NCI-H146 (cell line): ENCODE measurements around the gene POLR2J2.
"Not testable (repeated sequence)": the region's sequence is repeated elsewhere in the genome, so short reads cannot be mapped to it uniquely, and the experiment has no call there.

ENCODE experiments used
- DNase-seq: peaks from one replicate; lab custom pipeline; 2025; lab: John Stamatoyannopoulos, UW

The POLR2J2 gene

DNA sequence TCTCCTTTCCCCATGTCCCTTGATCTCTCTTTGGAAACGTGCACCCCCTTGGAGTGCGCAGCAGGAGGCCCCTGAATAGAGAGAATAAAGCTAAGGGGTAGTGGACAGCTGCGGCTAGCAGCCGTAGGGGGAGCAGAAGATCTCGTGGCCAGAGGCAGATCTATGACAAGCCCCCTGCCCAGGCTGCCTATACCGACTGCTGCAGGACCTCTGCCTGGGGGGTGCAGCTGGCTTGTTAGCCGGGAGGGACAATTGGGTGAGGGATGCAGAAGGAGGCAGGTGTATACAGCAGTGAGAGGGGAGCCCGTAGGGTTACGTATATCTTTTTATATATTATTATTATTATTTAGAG lies 469 bp upstream of the POLR2J2 start:
- not testable (repeated sequence) for DNase-seq

DNA sequence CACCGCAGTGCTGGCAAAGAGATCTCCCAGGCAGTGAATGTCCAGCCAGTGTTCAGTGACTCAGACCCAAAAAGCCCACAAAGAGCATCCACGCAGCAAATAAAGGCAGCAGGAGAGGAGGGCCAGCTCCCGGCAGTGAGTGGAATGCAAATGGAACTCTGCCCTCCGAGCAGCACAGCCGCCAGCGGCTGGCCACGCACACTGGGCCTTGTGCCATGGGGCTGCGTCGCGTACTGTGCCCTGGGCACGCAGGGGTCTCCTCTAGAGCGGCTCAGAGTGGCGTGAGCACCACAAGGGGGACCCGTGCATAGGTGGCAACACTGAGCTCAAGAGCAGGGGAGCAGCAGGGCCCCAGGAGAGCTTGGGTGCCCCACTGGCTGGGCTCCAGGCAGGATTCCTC lies 3.9 kb downstream of the POLR2J2 start:
- not testable (repeated sequence) for DNase-seq

- DNase-seq = not testable (repeated sequence)
These were observed 4.6 kb downstream of the POLR2J2 start for GRCh38 chr7:102666850-102667249.

- DNase-seq = not testable (repeated sequence)
These were observed 6.7 kb downstream of the POLR2J2 start for GRCh38 chr7:102664765-102665164.

GRCh38 chr7:102649924-102650323 lies 21.5 kb downstream of the POLR2J2 start, which contains the start of gene SPDYE2B:
SPDYE2B (plus strand) TSS chr7:102650319; CDS start chr7:102652349, 2,030 bp downstream.
- not testable (repeated sequence) for DNase-seq

- DNase-seq = not testable (repeated sequence)
These were observed 23.6 kb downstream of the POLR2J2 start for GRCh38 chr7:102647813-102648212.

- not testable (repeated sequence) for DNase-seq
These were observed 28.1 kb downstream of the POLR2J2 start for GRCh38 chr7:102643404-102643803.

DNA sequence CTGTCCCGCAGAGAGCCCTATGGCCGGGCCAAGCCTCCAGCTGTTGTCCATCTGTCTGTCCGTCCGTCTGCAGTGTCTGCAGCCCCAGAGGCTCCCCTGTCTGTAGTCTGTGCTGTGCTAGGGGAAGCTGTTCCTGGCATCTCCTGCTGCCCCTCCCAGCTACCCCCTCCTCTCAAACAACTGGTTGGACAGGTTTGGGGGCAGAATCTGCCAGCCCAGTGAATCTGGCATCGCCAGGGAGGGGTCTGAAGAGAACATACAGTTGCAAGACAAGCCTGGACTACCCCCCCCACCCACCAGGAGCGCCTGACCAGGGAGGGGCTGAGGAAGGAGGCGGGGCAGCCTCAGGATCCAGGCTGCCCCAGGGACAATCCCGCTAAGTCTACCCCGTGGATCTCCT lies 28.8 kb downstream of the POLR2J2 start, which contains the start of gene UPK3BL1:
UPK3BL1 (minus strand) TSS at position 101 of the 400 bp plus-strand sequence; CDS start at position 51, 50 bp downstream.
- DNase-seq = not testable (repeated sequence)

DNA sequence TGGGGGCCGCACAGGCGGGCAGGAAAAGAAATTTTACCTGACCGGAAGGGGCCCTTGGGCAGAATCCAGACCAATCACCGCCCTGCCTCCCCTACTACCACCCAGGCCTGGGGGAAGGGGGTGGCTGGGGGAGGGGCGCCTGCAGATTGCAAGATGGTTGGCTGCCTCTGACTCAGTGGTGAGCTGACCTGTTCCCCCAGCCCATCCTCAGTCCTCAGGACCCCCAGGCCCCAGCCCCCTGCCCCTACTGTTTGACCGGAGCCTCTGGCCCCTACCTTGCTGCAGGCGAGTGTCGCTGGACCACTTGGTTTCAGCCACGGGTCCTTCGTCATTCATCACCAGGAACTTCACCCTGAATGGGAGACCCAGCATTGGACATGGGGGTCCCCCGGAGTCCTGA lies 32.6 kb downstream of the POLR2J2 start:
- DNase-seq = not testable (repeated sequence)

DNA sequence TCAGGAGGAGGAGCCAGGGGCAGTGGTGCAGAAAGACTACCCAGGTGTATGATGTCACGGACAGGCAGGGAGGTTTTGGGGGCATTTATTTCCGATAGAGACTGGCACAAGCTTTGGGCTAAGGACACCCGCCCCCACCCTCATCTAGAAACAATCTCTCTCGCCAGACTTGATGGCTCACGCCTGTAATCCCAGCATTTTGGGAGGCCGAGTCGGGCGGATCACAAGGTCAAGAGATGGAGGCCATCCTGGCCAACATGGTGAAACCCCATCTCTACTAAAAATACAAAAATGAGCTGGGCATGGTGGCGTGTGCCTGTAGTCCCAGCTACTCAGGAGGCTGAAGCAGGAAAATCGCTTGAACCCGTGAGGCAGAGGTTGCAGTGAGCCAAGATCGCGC lies 34.5 kb downstream of the POLR2J2 start:
- DNase-seq = not testable (repeated sequence)

GRCh38 chr7:102635354-102635753 lies 36.1 kb downstream of the POLR2J2 start:
- DNase-seq = not testable (repeated sequence)

- not testable (repeated sequence) for DNase-seq
These were observed 37.2 kb downstream of the POLR2J2 start for GRCh38 chr7:102634299-102634698.

DNA sequence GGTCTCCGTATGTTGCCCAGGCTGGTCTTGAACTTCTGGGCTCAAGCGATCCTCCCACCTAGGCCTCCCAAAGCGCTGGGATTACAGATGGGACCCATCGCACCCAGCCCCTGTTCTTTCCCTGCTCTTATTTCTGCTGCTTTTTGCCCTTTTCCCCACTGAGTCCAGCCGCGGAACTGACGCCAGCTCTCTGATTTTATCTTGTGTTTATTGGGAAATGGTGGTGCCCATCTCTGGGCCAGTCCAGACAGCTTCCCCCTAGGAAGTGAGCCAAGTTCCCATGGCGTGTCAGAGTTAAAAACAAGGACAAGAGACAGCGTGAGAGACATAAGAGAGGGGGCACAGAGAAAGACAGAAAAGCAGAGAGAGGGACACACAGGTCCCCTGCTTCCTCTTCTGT lies 40.8 kb downstream of the POLR2J2 start:
- DNase-seq = not testable (repeated sequence)

- not testable (repeated sequence) for DNase-seq
These were observed 44.1 kb downstream of the POLR2J2 start for GRCh38 chr7:102627271-102627904.

- not testable (repeated sequence) for DNase-seq
These were observed 53.3 kb downstream of the POLR2J2 start for GRCh38 chr7:102618122-102618521.

GRCh38 chr7:102616507-102617125 lies 54.8 kb downstream of the POLR2J2 start, which contains the start of gene RASA4:
RASA4 (minus strand) TSS chr7:102616756; CDS start chr7:102616689, 67 bp downstream.
- not testable (repeated sequence) for DNase-seq
